ENCODE results near the gene H2AZ2. TPM values are rescaled to one million over a fixed set of nuclear protein-coding genes. Genes with fewer than 3 reads are reported as not detected.

H2AZ2 gene
- total and polyA plus RNA-seq, 2 experiments from 2014 or later = 178 to 319 TPM

GRCh38 chr7:44783407-44783806 is 64.5 kb downstream of the H2AZ2 start:
- H3K36me3 ChIP-seq = no peaks in the 10 kb centered on the region
- no peak for DNase-seq (ENCODE audit: low read depth in 1 of 2, low spot score in 1 of 2)
- H3K4me1 ChIP-seq (ENCODE audit: low read depth) = peaks cover 5% of the 10 kb centered on the region
- no peak overlapping the region for H3K27ac ChIP-seq
- H3K27me3 ChIP-seq = no peaks in the 10 kb centered on the region
- no peak for TF ChIP-seq CTCF (IDR thresholded peaks at IDR 0.05; ENCODE audit: low read depth, low read length)
- H3K9me3 ChIP-seq (ENCODE audit: low read depth) = no peaks in the 10 kb centered on the region
- no peak overlapping the region for H3K4me3 ChIP-seq

GRCh38 chr7:44782460-44782859 is 65.4 kb downstream of the H2AZ2 start:
- Histone ChIP-seq H3K27me3 (no peaks in the 10 kb centered on the region), H3K9me3 (ENCODE audit: low read depth) (no peaks in the 10 kb centered on the region), H3K4me1 (ENCODE audit: low read depth) (peaks cover 5% of the 10 kb centered on the region), H3K36me3 (no peaks in the 10 kb centered on the region), H3K27ac (no peak overlapping the region), H3K4me3 (no peak overlapping the region)
- no peak for TF ChIP-seq CTCF (IDR thresholded peaks at IDR 0.05; ENCODE audit: low read depth, low read length)
- no peak for DNase-seq (ENCODE audit: low read depth in 1 of 2, low spot score in 1 of 2)

Other genes with a start within 250 kb of the H2AZ2 start
- 110 and 111 TPM in 2 replicates for gene OGDH, start 241.5 kb downstream of the H2AZ2 start, total RNA-seq
- 71.9 and 80.0 TPM in 2 replicates for gene OGDH, start 241.5 kb downstream of the H2AZ2 start, polyA plus RNA-seq
- 30.4 and 47.7 TPM in 2 replicates for gene ZMIZ2, start 99.2 kb downstream of the H2AZ2 start, total RNA-seq
- 58.9 and 70.2 TPM in 2 replicates for gene ZMIZ2, start 99.2 kb downstream of the H2AZ2 start, polyA plus RNA-seq
- 903 and 1,485 TPM in 2 replicates for gene PPIA, start 51.4 kb downstream of the H2AZ2 start, total RNA-seq
- gene PPIA, start 51.4 kb downstream of the H2AZ2 start, polyA plus RNA-seq = 1,946 and 2,579 TPM in 2 replicates
- gene PURB, start 37.4 kb upstream of the H2AZ2 start, total RNA-seq = 15.3 and 27.9 TPM in 2 replicates
- gene PURB, start 37.4 kb upstream of the H2AZ2 start, polyA plus RNA-seq = 3.3 and 6.0 TPM in 2 replicates
- 0.21 and 0.25 TPM in 2 replicates for gene MYO1G, start 130.9 kb upstream of the H2AZ2 start, total RNA-seq
- gene MYO1G, start 130.9 kb upstream of the H2AZ2 start, polyA plus RNA-seq = 0.20 and 0.78 TPM in 2 replicates
- gene CCM2, start 152.1 kb upstream of the H2AZ2 start, total RNA-seq = 38.3 and 44.9 TPM in 2 replicates
- gene CCM2, start 152.1 kb upstream of the H2AZ2 start, polyA plus RNA-seq = 59.2 and 65.7 TPM in 2 replicates
- 1.2 and 2.1 TPM in 2 replicates for gene NACAD, start 240.9 kb upstream of the H2AZ2 start, total RNA-seq
- gene NACAD, start 240.9 kb upstream of the H2AZ2 start, polyA plus RNA-seq = 1.3 and 1.4 TPM in 2 replicates